ENCODE data around the gene TDRD6. TPM values are rescaled to one million over a fixed set of nuclear protein-coding genes. Genes with fewer than 3 reads are reported as not detected.

TDRD6 gene
- total RNA-seq, 1 experiment from 2014 or later, result not detected

DNA sequence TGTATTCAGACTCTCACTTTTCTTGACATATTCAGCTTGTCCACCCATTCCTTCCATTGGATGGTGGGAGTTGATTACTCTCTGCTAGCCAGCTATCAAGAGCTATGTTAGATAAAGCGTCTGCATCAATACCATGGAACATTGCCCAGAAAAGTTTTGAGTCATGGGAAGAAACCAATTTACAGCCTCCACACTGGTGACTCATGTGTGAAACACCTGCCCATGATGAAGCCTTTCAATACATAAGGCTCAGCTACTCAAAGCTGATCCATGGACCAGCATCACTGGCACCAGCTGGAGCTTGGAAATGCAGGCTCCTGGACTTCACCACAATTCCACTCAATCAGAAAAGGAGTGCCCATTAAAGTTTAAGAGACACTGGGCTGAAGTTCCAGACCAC lies 31.4 kb downstream of the TDRD6 start:
- Histone ChIP-seq H3K36me3 (ENCODE audit: control insufficient read depth, insufficient read depth, low read length) (no peaks in the 10 kb centered on the region), H3K4me3 (ENCODE audit: low read depth in 2 of 2, low read length in 2 of 2) (no peak overlapping the region), H3K27me3 (ENCODE audit: control insufficient read depth, insufficient read depth, low read length) (peaks cover 2% of the 10 kb centered on the region; the same call in 1 of the 2 replicates), H3K4me1 (ENCODE audit: control insufficient read depth, insufficient read depth, low read length) (no peaks in the 10 kb centered on the region), H3K9me3 (ENCODE audit: control insufficient read depth, insufficient read depth, low read depth, low read length) (no peaks in the 10 kb centered on the region), H3K27ac (ENCODE audit: low read length) (no peak overlapping the region)
- in situ Hi-C loops (cut with HindIII; ENCODE audit: low pct_unique_long_range_greater_than_20kb, low sequenced_read_pairs), result no loop called here
- ATAC-seq (no peak), DNase-seq (ENCODE audit: low read depth, low spot score) (no peak)
- ChIA-PET CTCF (interaction anchor here (0.6 kb wide), 1 partner anchor 16 kb away, joined by 3 read pairs; no protein-coding TSS in a partner anchor), POLR2A (no interaction called here)
- TF ChIP-seq, protein P1, sequence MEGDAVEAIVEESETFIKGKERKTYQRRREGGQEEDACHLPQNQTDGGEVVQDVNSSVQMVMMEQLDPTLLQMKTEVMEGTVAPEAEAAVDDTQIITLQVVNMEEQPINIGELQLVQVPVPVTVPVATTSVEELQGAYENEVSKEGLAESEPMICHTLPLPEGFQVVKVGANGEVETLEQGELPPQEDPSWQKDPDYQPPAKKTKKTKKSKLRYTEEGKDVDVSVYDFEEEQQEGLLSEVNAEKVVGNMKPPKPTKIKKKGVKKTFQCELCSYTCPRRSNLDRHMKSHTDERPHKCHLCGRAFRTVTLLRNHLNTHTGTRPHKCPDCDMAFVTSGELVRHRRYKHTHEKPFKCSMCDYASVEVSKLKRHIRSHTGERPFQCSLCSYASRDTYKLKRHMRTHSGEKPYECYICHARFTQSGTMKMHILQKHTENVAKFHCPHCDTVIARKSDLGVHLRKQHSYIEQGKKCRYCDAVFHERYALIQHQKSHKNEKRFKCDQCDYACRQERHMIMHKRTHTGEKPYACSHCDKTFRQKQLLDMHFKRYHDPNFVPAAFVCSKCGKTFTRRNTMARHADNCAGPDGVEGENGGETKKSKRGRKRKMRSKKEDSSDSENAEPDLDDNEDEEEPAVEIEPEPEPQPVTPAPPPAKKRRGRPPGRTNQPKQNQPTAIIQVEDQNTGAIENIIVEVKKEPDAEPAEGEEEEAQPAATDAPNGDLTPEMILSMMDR (IDR thresholded peaks at IDR 0.05), result no peak
- no TSS peak for BruUV-seq (replicated peaks)
- intact Hi-C loops (cut with micrococcal nuclease; ENCODE audit: unreplicated experiment), result no loop called here

DNA sequence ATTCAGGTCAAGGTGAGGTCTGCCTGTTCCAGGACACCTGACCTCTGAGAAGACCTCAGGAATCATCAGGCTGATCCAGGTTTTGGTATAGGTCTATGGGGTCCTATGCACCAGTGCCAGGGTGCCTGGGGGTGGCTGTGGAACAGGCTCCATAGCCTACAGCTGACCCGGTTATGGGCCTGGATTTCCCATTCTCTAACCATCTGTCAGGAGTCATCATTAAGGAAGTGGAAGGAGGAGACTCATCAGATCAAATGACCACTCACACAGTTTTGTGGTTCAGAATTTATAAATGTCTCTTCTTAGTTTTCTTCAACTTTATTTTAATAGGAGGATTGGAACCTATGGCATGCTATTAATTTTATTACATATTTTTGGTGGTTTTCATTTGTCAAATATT lies 32.7 kb downstream of the TDRD6 start:
- H3K27ac ChIP-seq (ENCODE audit: low read length), result no peak overlapping the region
- no TSS peak for BruUV-seq (replicated peaks)

More for the DNA sequence above, 32.7 kb downstream of the TDRD6 start:
- in situ Hi-C loops (cut with HindIII; ENCODE audit: low pct_unique_long_range_greater_than_20kb, low sequenced_read_pairs), result no loop called here
- DNase-seq (ENCODE audit: low read depth, low spot score), result no peak
- TF ChIP-seq, protein P1 (IDR thresholded peaks at IDR 0.05), result no peak
- TF ChIP-seq TCF7L2 (IDR thresholded peaks at IDR 0.05; ENCODE audit: low read depth, low read length), result no peak
- TF ChIP-seq, protein P2, sequence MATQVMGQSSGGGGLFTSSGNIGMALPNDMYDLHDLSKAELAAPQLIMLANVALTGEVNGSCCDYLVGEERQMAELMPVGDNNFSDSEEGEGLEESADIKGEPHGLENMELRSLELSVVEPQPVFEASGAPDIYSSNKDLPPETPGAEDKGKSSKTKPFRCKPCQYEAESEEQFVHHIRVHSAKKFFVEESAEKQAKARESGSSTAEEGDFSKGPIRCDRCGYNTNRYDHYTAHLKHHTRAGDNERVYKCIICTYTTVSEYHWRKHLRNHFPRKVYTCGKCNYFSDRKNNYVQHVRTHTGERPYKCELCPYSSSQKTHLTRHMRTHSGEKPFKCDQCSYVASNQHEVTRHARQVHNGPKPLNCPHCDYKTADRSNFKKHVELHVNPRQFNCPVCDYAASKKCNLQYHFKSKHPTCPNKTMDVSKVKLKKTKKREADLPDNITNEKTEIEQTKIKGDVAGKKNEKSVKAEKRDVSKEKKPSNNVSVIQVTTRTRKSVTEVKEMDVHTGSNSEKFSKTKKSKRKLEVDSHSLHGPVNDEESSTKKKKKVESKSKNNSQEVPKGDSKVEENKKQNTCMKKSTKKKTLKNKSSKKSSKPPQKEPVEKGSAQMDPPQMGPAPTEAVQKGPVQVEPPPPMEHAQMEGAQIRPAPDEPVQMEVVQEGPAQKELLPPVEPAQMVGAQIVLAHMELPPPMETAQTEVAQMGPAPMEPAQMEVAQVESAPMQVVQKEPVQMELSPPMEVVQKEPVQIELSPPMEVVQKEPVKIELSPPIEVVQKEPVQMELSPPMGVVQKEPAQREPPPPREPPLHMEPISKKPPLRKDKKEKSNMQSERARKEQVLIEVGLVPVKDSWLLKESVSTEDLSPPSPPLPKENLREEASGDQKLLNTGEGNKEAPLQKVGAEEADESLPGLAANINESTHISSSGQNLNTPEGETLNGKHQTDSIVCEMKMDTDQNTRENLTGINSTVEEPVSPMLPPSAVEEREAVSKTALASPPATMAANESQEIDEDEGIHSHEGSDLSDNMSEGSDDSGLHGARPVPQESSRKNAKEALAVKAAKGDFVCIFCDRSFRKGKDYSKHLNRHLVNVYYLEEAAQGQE (IDR thresholded peaks at IDR 0.05; ENCODE audit: insufficient read depth in 1 of 2, low read depth in 2 of 2, low read length in 1 of 2), result no peak
- no peak for TF ChIP-seq SIN3A (IDR thresholded peaks at IDR 0.05; ENCODE audit: borderline replicate concordance, insufficient read depth, low read depth, low read length)
- TF ChIP-seq POLR2AphosphoS5 (IDR thresholded peaks at IDR 0.05; ENCODE audit: low read depth, low read length), result no peak
- Histone ChIP-seq H3K27me3 (ENCODE audit: control insufficient read depth, insufficient read depth, low read length) (peaks cover 2% of the 10 kb centered on the region; the same call in 1 of the 2 replicates), H3K4me3 (ENCODE audit: low read depth in 2 of 2, low read length in 2 of 2) (no peak overlapping the region), H3K4me1 (ENCODE audit: control insufficient read depth, insufficient read depth, low read length) (no peaks in the 10 kb centered on the region), H3K9me3 (ENCODE audit: control insufficient read depth, insufficient read depth, low read depth, low read length) (no peaks in the 10 kb centered on the region), H3K36me3 (ENCODE audit: control insufficient read depth, insufficient read depth, low read length) (no peaks in the 10 kb centered on the region)
- CTCF ChIA-PET, result no interaction called here
- POLR2A ChIA-PET, result no interaction called here
- ATAC-seq, result no peak
- intact Hi-C loops (cut with micrococcal nuclease; ENCODE audit: unreplicated experiment), result no loop called here

All from Panc1 (cell line).